Measurements from ENCODE around the gene SEL1L. TPM values are rescaled to one million over a fixed set of nuclear protein-coding genes. Genes with fewer than 3 reads are reported as not detected.

Gene SEL1L
- total RNA-seq, 2 donors from 2014 or later = 32.9 to 36.6 TPM

GRCh38 chr14:81480741-81481140, 52.9 kb downstream of the SEL1L start:
- no peaks in the 10 kb centered on the region for H3K9me3 ChIP-seq
- H3K27me3 ChIP-seq = no peaks in the 10 kb centered on the region
- H3K36me3 ChIP-seq = peaks cover 74% of the 10 kb centered on the region
- DNase-seq (ENCODE audit: low spot score) = no peak
- no peak overlapping the region for H3K27ac ChIP-seq
- TF ChIP-seq CTCF (IDR thresholded peaks at IDR 0.05) = no peak
- H3K4me3 ChIP-seq = no peak overlapping the region
- H3K4me1 ChIP-seq = no peaks in the 10 kb centered on the region

- H3K4me1 ChIP-seq = no peaks in the 10 kb centered on the region
- no peak overlapping the region for H3K4me3 ChIP-seq
- DNase-seq (ENCODE audit: low spot score) = no peak
- no peaks in the 10 kb centered on the region for H3K27me3 ChIP-seq
- H3K27ac ChIP-seq = no peak overlapping the region
- peaks cover 64% of the 10 kb centered on the region for H3K36me3 ChIP-seq
- no peaks in the 10 kb centered on the region for H3K9me3 ChIP-seq
- no peak for TF ChIP-seq CTCF (IDR thresholded peaks at IDR 0.05)
Measured at GRCh38 chr14:81478446-81478845, 55.2 kb downstream of the SEL1L start.

DNA sequence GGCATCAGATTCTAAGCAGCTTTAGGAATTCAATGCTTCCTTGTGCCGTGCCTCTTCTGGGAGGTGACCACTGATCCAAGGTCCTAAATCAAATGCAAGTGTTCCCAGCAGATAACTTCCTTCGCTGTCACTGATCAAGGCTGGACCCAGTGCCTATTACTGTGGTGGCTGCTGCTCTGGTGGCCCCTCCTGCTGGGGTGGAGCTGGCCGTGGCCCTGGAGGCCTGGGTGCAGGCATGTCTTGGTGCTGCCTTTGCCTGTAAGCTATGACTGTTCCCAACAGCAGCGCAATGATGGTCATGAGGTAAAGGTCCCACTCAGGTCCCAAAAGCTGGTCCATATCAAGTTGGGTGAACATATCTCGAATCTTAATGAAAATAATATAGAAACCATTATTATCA, 56.8 kb downstream of the SEL1L start:
- H3K4me1 ChIP-seq = no peaks in the 10 kb centered on the region
- no peak for DNase-seq (ENCODE audit: low spot score)
- TF ChIP-seq CTCF (IDR thresholded peaks at IDR 0.05) = no peak
- H3K9me3 ChIP-seq = no peaks in the 10 kb centered on the region
- peaks cover 56% of the 10 kb centered on the region for H3K36me3 ChIP-seq
- H3K27me3 ChIP-seq = no peaks in the 10 kb centered on the region
- no peak overlapping the region for H3K4me3 ChIP-seq
- H3K27ac ChIP-seq = no peak overlapping the region

GRCh38 chr14:81474685-81475324, 58.8 kb downstream of the SEL1L start:
- no peaks in the 10 kb centered on the region for H3K9me3 ChIP-seq
- peaks cover 43% of the 10 kb centered on the region for H3K36me3 ChIP-seq
- no peak overlapping the region for H3K27ac ChIP-seq
- no peak for DNase-seq (ENCODE audit: low spot score)
- H3K4me1 ChIP-seq = no peaks in the 10 kb centered on the region
- no peaks in the 10 kb centered on the region for H3K27me3 ChIP-seq
- no peak overlapping the region for H3K4me3 ChIP-seq
- TF ChIP-seq CTCF (IDR thresholded peaks at IDR 0.05) = no peak

- Histone ChIP-seq H3K4me3 (no peak overlapping the region), H3K36me3 (peaks cover 36% of the 10 kb centered on the region), H3K27ac (no peak overlapping the region), H3K4me1 (no peaks in the 10 kb centered on the region), H3K27me3 (no peaks in the 10 kb centered on the region), H3K9me3 (no peaks in the 10 kb centered on the region)
- TF ChIP-seq CTCF (IDR thresholded peaks at IDR 0.05) = no peak
- DNase-seq (ENCODE audit: low spot score) = no peak
Measured at GRCh38 chr14:81474148-81474492, 59.5 kb downstream of the SEL1L start.

Measured in right atrium auricular region (tissue), 2 donors.